Testis (tissue), 3 donors: ENCODE measurements around the gene MFN1. TPM values are rescaled to one million over a fixed set of nuclear protein-coding genes. Genes with fewer than 3 reads are reported as not detected.

Experiments used
- DNase-seq: peaks from one replicate; pipeline ENCODE4 v3.0.0-alpha.2; 2019
- H3K27ac ChIP-seq, 2 donors: fragments of 200-600 bp; sonication (generic); one replicate each; pipeline ENCODE4 v1.5.1; 2019
- H3K27me3 ChIP-seq: fragments of 200-600 bp; sonication (generic); one replicate; pipeline ENCODE4 v1.5.1; 2019
- H3K36me3 ChIP-seq: fragments of 200-600 bp; sonication (generic); one replicate; pipeline ENCODE4 v1.5.1; 2017; ENCODE audit warnings: low read depth; ENCODE audit errors: missing control alignments
- H3K4me1 ChIP-seq: fragments of 200-600 bp; sonication (generic); one replicate; pipeline ENCODE4 v1.5.1; 2019
- H3K4me3 ChIP-seq, 2 donors: fragments of 200-600 bp; sonication (generic); one replicate each; pipeline ENCODE4 v1.5.1; 2017 to 2019
- H3K9me3 ChIP-seq: fragments of 200-600 bp; sonication (generic); one replicate; pipeline ENCODE4 v1.5.1; 2017
- CTCF ChIP-seq, 3 experiments: fragments of 450-650 bp in 2 of 3; fragments of 200-600 bp in 1 of 3; sonication (generic) in 1 of 3; IDR thresholded peaks; one replicate each; pipeline ENCODE4 v1.5.1; 2016 to 2019; ENCODE audit warnings: antibody characterized with exemption in 3 of 3, mild to moderate bottlenecking in 2 of 3, moderate library complexity in 1 of 3
- POLR2A ChIP-seq: fragments of 450-650 bp; IDR thresholded peaks from one replicate; pipeline ENCODE4 v1.6.1; 2017; ENCODE audit warnings: antibody characterized with exemption, mild to moderate bottlenecking, moderate library complexity
- WGBS, 2 donors: methylation state at CpG; one replicate each; pipeline ENCODE4 v1.1.5; 2018; 5-methylcytosine and 5-hydroxymethylcytosine counted together
- intact Hi-C: fragments of 100-400 bp; cut with DNase I; formaldehyde crosslinking; loops from one replicate; pipeline ENCODE4 v1.15.1; 2023; ENCODE audit warnings: low total_unique reads
- polyA plus RNA-seq: library from polyadenylated mRNA; stranded (reverse); fragments of 350-450 nt; fragmentation: Illumina TruSeq; extraction: RNeasy Lipid Tissue Mini Kit (QIAGEN cat#74804); gene quantifications from one replicate; pipeline ENCODE4 v1.2.3, GENCODE V29; 2014; ENCODE audit warnings: low read depth, low replicate concordance; ENCODE audit not compliant: insufficient read depth
- total RNA-seq, 2 donors: library from RNA; depleted of rRNA; stranded (reverse); fragments of >200 nt; gene quantifications; one replicate each; pipeline ENCODE4 v1.2.3, GENCODE V29; 2016

Gene MFN1
- total and polyA plus RNA-seq, 3 donors from 2014 or later = 23.1 to 50.9 (median 39.5) TPM

- no peak for TF ChIP-seq POLR2A
- no peak for TF ChIP-seq CTCF (IDR thresholded peaks at IDR 0.05)
- Histone ChIP-seq H3K27me3 (no peaks in the 10 kb centered on the region), H3K27ac (no peak overlapping the region), H3K4me1 (no peaks in the 10 kb centered on the region), H3K4me3 (no peak overlapping the region), H3K36me3 (no peaks in the 10 kb centered on the region), H3K9me3 (no peaks in the 10 kb centered on the region)
- 66 to 71% methylated on average over 1 of the region's 1 CpG for WGBS, 2 donors
- intact Hi-C loops = no loop called here
- no peak for DNase-seq
Observed at GRCh38 chr3:179309225-179310078, 38.1 kb upstream of the MFN1 start.

- Histone ChIP-seq H3K27ac (no peak overlapping the region), H3K9me3 (no peaks in the 10 kb centered on the region), H3K36me3 (no peaks in the 10 kb centered on the region), H3K4me1 (no peaks in the 10 kb centered on the region), H3K27me3 (no peaks in the 10 kb centered on the region), H3K4me3 (no peak overlapping the region)
- WGBS, 2 donors = 95 to 97% methylated on average over 2 of the region's 2 CpGs
- TF ChIP-seq CTCF (IDR thresholded peaks at IDR 0.05) = no peak
- no peak for TF ChIP-seq POLR2A
- intact Hi-C loops = no loop called here
- DNase-seq = no peak
Observed at GRCh38 chr3:179318876-179319275, 28.6 kb upstream of the MFN1 start.

GRCh38 chr3:179321668-179322285, 25.7 kb upstream of the MFN1 start:
- Histone ChIP-seq H3K9me3 (no peaks in the 10 kb centered on the region), H3K27me3 (no peaks in the 10 kb centered on the region), H3K4me1 (peaks cover 7% of the 10 kb centered on the region), H3K36me3 (no peaks in the 10 kb centered on the region), H3K4me3 (peak overlapping the region; percentile 59 to 91), H3K27ac (peak overlapping the region; percentile 95 to 96)
- 5 to 16% methylated on average over 10 of the region's 10 CpGs for WGBS, 2 donors
- TF ChIP-seq POLR2A (no peak), CTCF (IDR thresholded peaks at IDR 0.05) (peak; percentile 40 to 57 (median 49))
- peak; percentile 58 for DNase-seq
- intact Hi-C loops = loop anchor here (5.0 kb wide), 1 partner anchor 174 kb away; the partner anchor contains the start of gene PIK3CA

- TF ChIP-seq CTCF (IDR thresholded peaks at IDR 0.05) (peak; percentile 84 to 85 (median 85)), POLR2A (no peak)
- peak within 1 kb of the TSS; percentile 59 to 91 for H3K4me3 ChIP-seq
- peak within 1 kb of the TSS; percentile 95 to 96 for H3K27ac ChIP-seq
- no peaks in the 10 kb centered on the region for H3K36me3 ChIP-seq
- intact Hi-C loops = loop anchor here (5.0 kb wide), 1 partner anchor 175 kb away; the partner anchor contains the start of gene PIK3CA
- peaks cover 7% of the 10 kb centered on the region for H3K4me1 ChIP-seq
- H3K9me3 ChIP-seq = no peaks in the 10 kb centered on the region
- no peaks in the 10 kb centered on the region for H3K27me3 ChIP-seq
- peak; percentile 88 for DNase-seq
- WGBS, 2 donors = 0% methylated on average over 14 to 71 of the region's 75 CpGs
Observed at GRCh38 chr3:179322286-179323196, 25.0 kb upstream of the MFN1 start, which contains the start of gene ZNF639. ZNF639 (plus strand) TSS chr3:179323031; CDS start chr3:179328294, 5,263 bp downstream.
